Measurements from ENCODE around the gene RSKR.

RSKR gene

GRCh38 chr17:28643983-28644786 lies 30.2 kb upstream of the RSKR start:
- peak overlapping the region; percentile 90 for H3K4me3 ChIP-seq (ENCODE audit: control insufficient read depth, low read depth, low read length)
- TF ChIP-seq CTCF (IDR thresholded peaks at IDR 0.05; ENCODE audit: control insufficient read depth, insufficient read depth, low read depth, low read length, missing control alignments) = peak; percentile 49
- DNase-seq (ENCODE audit: low read depth) = no peak

- H3K4me3 ChIP-seq (ENCODE audit: control insufficient read depth, low read depth, low read length) = no peak overlapping the region
- no peak for TF ChIP-seq CTCF (IDR thresholded peaks at IDR 0.05; ENCODE audit: control insufficient read depth, insufficient read depth, low read depth, low read length, missing control alignments)
- no peak for DNase-seq (ENCODE audit: low read depth)
Measured at GRCh38 chr17:28641579-28641978, 27.6 kb upstream of the RSKR start.

GRCh38 chr17:28635506-28635905 lies 21.5 kb upstream of the RSKR start:
- no peak for DNase-seq (ENCODE audit: low read depth)
- no peak for TF ChIP-seq CTCF (IDR thresholded peaks at IDR 0.05; ENCODE audit: control insufficient read depth, insufficient read depth, low read depth, low read length, missing control alignments)

GRCh38 chr17:28634206-28634865 lies 20.4 kb upstream of the RSKR start:
- no peak overlapping the region for H3K4me3 ChIP-seq (ENCODE audit: control insufficient read depth, low read depth, low read length)
- no peak for DNase-seq (ENCODE audit: low read depth)
- TF ChIP-seq CTCF (IDR thresholded peaks at IDR 0.05; ENCODE audit: control insufficient read depth, insufficient read depth, low read depth, low read length, missing control alignments) = no peak

More at GRCh38 chr17:28635506-28635905, 21.5 kb upstream of the RSKR start:
- no peak overlapping the region for H3K4me3 ChIP-seq (ENCODE audit: control insufficient read depth, low read depth, low read length)

- no peak for TF ChIP-seq CTCF (IDR thresholded peaks at IDR 0.05; ENCODE audit: control insufficient read depth, insufficient read depth, low read depth, low read length, missing control alignments)
- H3K4me3 ChIP-seq (ENCODE audit: control insufficient read depth, low read depth, low read length) = no peak overlapping the region
- no peak for DNase-seq (ENCODE audit: low read depth)
Measured at GRCh38 chr17:28626818-28627217, 12.8 kb upstream of the RSKR start.

GRCh38 chr17:28624148-28624547 lies 10.2 kb upstream of the RSKR start:
- no peak for DNase-seq (ENCODE audit: low read depth)
- H3K4me3 ChIP-seq (ENCODE audit: control insufficient read depth, low read depth, low read length) = no peak overlapping the region
- TF ChIP-seq CTCF (IDR thresholded peaks at IDR 0.05; ENCODE audit: control insufficient read depth, insufficient read depth, low read depth, low read length, missing control alignments) = no peak
